ENCODE data around the gene ABCF3.

Gene ABCF3

DNA sequence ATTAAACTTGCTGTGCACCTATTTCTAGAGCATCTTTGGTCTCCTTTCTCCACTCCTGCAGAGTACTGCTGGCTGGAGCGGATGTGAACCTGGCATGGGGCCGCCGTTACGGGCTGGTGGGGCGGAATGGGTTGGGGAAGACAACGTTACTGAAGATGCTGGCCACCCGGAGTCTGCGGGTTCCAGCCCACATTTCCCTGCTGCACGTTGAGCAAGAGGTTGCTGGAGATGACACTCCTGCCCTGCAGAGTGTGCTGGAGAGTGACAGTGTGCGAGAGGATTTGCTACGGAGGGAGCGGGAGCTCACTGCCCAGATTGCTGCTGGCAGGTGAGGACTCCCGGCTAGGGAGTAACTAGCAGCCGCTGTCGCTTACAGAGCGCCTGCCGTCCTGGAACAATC, 2.1 kb downstream of the ABCF3 start:
- H3K4me3 ChIP-seq (ENCODE audit: low read length): no peak overlapping the region

DNA sequence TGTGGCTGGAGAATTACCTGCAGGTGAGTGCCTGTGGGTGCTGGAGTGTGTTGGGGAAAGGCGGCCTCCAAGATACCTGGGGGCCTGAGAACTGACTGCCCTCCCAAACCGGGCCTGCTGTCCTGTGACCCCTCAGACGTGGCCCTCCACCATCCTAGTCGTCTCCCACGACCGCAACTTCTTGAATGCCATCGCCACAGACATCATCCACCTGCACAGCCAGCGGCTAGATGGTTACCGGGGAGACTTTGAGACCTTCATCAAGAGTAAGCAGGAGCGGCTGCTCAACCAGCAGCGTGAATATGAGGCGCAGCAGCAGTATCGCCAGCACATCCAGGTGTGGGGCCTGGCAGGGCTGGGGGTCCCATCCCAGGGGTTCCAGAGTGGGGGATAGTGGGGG, 3.4 kb downstream of the ABCF3 start:
- H3K4me3 ChIP-seq (ENCODE audit: low read length): no peak overlapping the region
- TF ChIP-seq ZNF274 (IDR thresholded peaks at IDR 0.05; ENCODE audit: low read depth, low read length): no peak

More for the DNA sequence above, 2.1 kb downstream of the ABCF3 start:
- TF ChIP-seq ZNF274 (IDR thresholded peaks at IDR 0.05; ENCODE audit: low read depth, low read length): no peak

DNA sequence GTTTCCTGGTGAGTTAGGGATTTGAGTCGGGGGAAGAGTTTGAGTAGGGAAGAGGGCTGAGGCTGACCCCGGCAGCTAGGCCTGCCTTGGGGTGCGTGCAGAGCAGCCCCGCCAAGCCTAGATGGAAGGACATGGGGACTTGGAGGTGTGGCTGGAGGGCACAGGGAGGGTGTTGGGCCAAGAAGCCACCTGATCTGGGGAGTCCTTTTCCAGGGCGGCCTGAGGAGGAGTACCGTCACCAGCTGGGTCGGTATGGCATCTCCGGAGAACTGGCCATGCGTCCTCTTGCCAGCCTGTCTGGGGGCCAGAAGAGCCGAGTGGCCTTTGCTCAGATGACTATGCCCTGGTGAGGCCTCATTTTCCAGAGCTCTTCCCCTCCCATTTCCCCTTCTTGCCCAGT, 6.9 kb downstream of the ABCF3 start:
- H3K4me3 ChIP-seq (ENCODE audit: low read length): no peak overlapping the region
- TF ChIP-seq ZNF274 (IDR thresholded peaks at IDR 0.05; ENCODE audit: low read depth, low read length): no peak

DNA sequence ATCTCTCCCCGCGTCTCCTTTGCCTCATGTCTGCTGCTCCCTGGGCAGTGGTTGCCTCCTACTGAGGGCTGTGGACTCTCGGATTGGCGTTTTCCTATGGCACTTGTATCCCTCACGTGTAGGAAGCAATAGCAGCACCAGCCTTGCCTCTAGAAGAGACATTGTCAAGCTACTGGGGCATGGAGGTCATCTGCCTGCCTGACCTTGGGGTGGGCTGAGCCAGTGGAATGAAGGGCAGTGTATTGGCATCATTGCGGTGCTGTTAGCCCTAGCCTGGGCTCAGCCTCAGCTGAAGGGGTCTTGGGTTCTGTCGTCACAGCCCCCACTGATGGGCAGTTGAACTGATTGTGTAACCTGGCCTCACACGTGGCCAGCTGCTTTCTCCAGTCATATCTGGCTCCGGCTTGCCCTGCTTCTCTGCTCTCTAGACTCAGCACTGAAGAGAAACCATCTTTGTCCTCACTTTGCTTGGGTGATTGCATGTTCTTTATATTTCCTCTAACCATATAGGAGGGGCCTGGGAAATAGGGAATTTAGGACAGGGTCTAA, 8.1 kb downstream of the ABCF3 start:
- H3K4me3 ChIP-seq (ENCODE audit: low read length): no peak overlapping the region
- no peak for TF ChIP-seq ZNF274 (IDR thresholded peaks at IDR 0.05; ENCODE audit: low read depth, low read length)

DNA sequence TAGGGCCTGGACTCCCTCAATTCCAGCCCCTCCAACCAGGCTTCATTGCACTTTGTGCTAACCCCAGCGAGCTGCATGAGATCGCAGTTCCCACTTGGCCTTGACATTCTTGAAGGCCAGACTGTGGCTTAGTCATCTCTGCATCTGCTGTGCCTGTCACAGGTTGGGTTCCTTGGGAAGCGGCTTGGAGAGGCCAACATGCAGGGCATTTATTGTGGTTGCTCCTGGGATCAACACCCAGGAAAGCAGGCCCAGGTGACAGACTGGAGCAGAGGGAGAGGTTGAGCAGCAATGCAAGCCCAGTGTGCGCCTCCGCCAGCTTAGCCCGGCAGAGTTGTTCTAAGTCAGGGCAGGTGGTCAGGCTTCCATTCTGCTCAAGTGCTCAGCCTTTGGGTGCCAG, 10.5 kb downstream of the ABCF3 start:
- no peak for TF ChIP-seq ZNF274 (IDR thresholded peaks at IDR 0.05; ENCODE audit: low read depth, low read length)
- no peak overlapping the region for H3K4me3 ChIP-seq (ENCODE audit: low read length)

DNA sequence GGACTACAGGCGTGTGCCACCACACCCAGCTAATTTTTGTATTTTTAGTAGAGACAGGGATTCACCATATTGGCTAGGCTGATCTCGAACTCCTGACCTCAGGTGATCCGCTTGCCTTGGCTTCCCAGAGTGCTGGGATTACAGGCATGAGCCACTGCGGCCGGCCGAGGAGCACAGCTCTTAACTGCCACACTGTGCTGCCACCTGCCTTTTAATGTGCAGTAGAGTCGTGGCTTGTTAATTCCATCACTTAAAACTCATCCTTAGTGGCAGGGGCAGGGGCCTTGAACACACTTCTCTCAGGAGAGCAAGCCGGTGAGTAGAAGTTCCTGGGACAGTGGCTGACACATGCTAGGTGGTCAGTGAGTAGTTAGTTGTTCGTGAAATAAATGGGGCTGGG, 12.5 kb downstream of the ABCF3 start:
- no peak for TF ChIP-seq ZNF274 (IDR thresholded peaks at IDR 0.05; ENCODE audit: low read depth, low read length)
- no peak overlapping the region for H3K4me3 ChIP-seq (ENCODE audit: low read length)

DNA sequence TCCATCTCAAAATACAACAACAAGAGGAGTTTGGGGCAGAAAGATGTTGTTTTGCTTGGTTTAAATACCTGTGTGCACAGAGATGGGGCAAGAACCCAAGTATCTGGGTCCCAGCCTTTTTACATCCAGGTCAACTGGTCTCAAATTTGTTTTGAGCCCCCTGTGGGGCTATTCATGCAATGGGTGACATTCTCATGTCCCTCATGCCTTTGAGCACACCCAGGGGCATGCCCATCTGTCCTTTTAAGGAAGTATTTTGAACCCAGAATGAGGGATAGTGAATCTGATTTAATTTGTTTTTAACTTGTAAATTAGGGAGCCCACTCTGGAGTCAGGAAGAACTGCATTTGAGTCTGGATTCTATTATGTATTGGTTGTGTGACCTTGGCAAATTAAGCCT, 14.8 kb downstream of the ABCF3 start:
- H3K4me3 ChIP-seq (ENCODE audit: low read length): no peak overlapping the region
- no peak for TF ChIP-seq ZNF274 (IDR thresholded peaks at IDR 0.05; ENCODE audit: low read depth, low read length)

DNA sequence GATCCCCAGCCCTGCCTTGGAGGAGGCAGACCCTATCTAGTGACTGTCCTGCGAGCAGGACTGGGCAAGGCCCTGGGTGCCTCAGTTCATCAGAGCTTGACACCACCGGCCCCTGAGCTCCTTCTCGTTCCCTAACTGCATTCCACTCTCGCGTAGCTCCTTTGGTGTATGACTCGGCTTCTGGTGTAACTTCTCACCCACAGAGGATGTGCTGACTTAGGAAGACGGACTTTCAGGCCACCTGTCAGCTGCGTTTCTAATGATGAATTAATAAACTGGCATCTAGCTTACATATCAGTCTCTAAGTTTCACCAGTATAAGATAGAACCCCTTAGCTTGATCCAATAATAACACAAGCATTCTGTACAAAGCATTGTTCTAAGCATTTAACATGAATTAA, 17.5 kb downstream of the ABCF3 start:
- no peak for TF ChIP-seq ZNF274 (IDR thresholded peaks at IDR 0.05; ENCODE audit: low read depth, low read length)
- no peak overlapping the region for H3K4me3 ChIP-seq (ENCODE audit: low read length)

DNA sequence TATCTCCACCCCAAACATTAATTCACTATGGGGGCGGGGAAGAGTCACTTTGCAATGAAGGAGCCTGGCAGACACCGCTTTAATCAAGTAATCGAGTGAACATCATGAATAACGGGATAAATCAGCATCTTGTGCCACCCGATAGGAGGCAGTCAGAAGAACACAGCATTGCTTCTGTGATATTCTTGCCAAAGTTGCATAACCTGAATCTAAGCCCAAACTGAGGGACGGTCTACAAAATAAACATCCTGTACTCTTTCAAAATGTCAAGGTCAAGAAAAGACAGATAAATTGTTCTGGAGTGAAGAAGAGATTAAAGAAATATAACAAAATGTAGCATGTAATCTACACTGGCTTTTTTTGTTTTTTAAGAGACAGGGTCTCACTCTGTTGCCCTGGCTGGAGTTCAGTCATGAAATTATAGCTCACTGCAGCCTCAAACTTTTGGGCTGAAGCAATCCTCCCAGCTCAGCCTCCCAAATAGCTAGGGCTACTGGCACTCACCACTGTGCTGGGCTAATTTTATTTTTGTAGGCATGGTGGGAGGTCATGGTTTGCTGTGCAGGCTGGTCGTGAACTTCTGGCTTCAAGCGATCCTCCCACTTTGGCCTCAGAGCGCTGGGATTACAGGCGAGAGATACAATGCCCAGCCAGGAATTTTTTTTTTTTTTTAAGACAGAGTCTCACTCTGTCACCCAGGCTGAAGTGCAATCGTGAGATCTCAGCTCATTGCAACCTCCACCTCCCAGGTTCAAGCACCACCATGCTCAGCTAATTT, 23.3 kb downstream of the ABCF3 start:
- TF ChIP-seq ZNF274 (IDR thresholded peaks at IDR 0.05; ENCODE audit: low read depth, low read length): no peak
- H3K4me3 ChIP-seq (ENCODE audit: low read length): no peak overlapping the region

DNA sequence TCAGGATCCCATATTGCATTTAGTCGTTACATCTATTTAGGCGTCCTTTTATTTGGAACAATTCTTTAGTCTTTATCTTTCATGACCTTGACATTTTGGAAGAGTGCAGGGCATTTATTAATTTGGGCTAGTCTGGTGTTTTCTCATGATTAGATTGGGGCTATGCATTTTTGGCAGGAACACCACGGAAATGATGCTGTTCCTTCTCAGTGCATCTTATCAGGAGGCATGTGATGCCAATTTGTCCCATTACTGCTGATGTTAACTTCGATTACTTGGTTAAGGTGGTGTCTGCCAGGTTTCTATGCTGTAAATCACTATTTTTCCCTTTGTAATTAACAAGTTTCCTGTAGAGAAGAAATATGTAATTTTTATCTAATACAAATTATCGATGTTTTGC, 25.3 kb downstream of the ABCF3 start:
- no peak for TF ChIP-seq ZNF274 (IDR thresholded peaks at IDR 0.05; ENCODE audit: low read depth, low read length)
- H3K4me3 ChIP-seq (ENCODE audit: low read length): no peak overlapping the region

DNA sequence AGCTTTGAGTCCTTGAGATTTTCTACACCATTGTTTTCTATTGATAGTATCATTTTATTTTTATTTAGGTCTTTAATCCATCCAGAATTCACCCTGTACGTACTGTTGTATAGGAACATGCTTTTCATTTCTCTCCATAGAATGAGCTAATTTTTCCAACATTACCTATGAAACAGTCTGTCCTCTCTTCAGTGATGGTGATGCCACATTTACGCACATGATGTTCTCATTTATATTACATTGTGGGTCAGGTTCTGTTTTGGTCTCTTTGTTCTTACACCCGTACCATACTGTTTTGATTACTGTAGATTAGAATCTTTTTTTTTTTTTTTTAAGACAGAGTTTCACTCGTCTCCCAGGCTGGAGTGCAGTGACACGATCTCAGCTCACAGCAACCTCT, 25.7 kb downstream of the ABCF3 start:
- TF ChIP-seq ZNF274 (IDR thresholded peaks at IDR 0.05; ENCODE audit: low read depth, low read length): no peak
- H3K4me3 ChIP-seq (ENCODE audit: low read length): no peak overlapping the region

DNA sequence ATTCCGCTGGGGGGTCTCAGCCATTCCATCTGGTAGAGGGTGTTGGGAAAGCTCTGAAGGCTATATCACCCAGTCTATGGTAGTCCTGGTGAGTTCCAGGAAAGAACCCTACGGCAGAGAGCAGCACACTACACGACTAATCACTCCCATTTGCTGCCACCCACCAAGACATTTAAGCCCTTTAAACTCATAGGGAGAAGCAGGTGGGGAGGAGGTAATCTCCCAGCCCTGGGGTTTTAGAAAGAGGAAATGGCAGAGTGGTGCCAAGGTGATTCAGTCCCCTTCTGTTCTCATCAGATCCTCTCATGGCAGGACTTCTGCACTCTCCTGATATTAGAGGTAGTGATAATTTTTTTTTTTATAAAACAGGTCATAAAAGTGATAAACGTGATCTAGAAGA, 32.8 kb downstream of the ABCF3 start:
- H3K4me3 ChIP-seq (ENCODE audit: low read length): no peak overlapping the region
- no peak for TF ChIP-seq ZNF274 (IDR thresholded peaks at IDR 0.05; ENCODE audit: low read depth, low read length)

DNA sequence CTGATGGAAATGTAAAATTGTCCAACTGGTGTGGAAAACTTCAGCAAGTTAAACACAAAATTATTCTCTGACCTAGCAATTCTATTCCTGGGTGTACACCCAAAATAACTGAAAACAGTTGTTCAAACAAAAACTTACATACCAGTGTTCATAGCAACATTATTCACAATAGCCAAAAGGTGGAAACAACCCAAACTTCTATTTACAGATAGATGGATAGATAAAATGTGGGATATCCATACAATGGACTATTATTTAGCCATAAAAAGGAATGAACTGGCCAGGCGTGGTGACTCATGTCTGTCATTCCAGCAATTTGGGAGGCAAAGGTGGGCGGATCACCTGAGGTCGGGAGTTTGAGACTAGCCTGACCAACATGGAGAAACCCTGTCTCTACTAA, 36.5 kb downstream of the ABCF3 start:
- TF ChIP-seq ZNF274 (IDR thresholded peaks at IDR 0.05; ENCODE audit: low read depth, low read length): no peak

DNA sequence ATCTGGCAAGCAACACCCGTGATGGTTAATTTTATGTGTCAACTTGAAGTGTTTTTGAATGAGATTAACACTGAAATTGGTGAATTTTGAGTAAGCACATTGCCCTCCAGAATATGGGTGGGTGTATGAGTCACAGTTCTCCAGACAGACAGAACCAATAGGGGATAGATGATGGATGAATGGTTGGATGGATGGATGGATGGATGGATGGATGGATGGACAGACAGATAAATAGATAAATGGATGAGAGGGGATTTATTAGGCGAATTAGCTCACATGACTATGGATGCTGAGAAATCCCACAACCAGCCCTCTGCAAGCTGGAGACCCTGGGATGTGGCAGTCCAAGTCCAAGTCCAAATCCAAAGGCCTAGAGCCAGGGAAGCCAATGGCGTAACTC, 37.9 kb downstream of the ABCF3 start:
- H3K4me3 ChIP-seq (ENCODE audit: low read length): no peak overlapping the region
- no peak for TF ChIP-seq ZNF274 (IDR thresholded peaks at IDR 0.05; ENCODE audit: low read depth, low read length)

More for the DNA sequence above, 36.5 kb downstream of the ABCF3 start:
- H3K4me3 ChIP-seq (ENCODE audit: low read length): no peak overlapping the region

DNA sequence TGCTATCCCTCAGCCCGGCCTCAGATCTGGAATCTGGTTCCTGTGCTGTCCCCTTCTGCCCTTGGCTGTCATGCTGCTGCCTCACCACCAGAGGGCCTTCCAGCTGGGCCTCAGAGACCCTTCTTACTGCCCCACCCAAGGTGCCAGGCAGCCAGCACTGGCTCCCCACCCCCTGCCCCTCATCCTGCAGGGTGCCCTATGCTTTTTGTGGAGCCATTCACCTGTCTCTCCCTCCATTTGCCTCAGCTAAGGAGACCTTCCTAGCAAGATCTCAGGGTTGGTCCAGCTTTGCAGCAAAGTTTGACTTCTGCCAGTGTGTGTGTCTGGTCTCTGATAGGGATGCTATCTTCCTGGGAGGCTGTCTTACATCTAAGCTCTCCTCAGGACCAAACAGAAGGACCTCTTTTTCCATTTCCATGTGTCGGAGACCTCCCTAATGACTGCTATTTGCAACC, 41.5 kb downstream of the ABCF3 start:
- H3K4me3 ChIP-seq (ENCODE audit: low read length): no peak overlapping the region
- TF ChIP-seq ZNF274 (IDR thresholded peaks at IDR 0.05; ENCODE audit: low read depth, low read length): no peak
